GM21825 (cell line): Measurements from ENCODE around the gene POU2F2.

ENCODE experiments used
- ATAC-seq: cut with Tn5 transposase; IDR thresholded peaks from one replicate; pipeline ENCODE4 v1.9.1; 2021; ENCODE audit warnings: mild to moderate bottlenecking, moderate library complexity; ENCODE audit not compliant: unreplicated experiment

Gene POU2F2

DNA sequence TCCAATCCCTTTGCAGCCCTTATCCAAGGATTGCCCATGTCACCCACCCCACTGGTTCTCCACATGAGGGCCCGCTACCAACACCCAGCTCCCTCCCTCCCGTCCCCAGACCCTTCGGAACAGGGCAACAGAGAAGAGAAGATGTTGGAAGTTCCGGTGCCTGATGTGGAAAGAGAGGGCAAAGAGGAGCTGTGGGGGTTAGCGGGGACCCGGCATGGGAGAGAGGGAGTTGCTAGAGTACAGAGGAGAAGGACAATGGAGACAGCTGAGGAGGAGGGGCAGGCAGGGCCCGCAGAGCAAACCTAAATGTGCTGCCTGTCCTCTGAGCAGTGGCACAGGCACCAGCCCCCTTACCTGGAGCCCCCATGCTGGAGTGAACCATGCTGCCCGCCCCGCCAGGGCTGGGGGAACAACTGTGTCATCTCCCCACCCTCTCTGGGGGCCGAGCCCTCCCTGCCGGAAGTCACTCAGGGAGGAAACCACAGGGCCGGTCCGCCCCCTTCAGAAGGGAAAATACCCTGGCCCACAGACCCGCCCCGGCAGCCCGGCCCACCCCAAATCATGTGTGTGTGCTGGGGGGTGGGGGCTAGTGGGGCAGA is at the start of gene POU2F2:
Gene POU2F2, minus strand, starts transcription at position 417 of the 599 bp plus-strand sequence. Its CDS starts 35 bp downstream, at position 382.
- peak; percentile 41 for ATAC-seq

DNA sequence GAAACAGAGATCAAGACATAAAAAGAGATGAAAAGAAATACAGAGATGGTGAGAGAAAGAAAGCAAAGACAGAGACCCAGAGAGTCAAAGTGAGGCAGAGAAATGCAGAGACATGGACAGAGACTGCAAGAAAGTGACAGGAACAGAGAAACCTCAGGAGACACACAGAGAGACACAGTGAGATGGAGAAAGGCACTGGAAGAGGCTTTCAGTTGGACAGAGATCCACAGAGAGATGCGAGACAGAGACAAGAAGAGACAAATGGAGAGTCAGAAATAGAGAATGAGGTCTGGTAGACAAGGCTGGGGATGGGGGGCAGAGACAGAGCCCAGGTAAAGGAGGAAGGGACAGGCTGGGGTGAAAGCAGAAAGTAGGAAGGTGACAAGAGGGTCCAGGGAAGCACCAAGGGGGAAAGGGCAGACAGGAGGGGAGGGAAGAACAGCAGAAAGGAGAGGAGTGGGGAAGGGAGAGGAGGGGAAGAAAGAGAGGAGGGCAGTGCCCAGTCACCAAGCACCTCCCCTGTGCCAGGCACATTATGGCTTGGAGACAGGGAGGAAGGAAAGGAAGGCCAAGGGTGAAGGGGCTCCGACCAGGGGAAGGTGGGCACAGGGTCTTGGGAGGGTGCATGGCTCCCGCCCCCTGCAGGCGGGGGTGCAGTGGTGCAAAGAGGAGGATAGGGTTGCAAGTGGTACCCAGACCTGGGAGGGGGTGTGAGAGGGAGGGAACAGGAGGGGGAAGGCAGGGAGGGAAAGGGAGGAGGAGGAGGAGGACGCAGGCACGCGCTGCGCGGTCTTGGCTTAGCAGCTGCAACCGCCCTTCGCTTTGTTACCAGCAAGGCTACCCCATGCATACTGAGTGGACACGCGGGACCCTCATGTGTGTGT is 46.8 kb upstream of the POU2F2 start:
- no peak for ATAC-seq

DNA sequence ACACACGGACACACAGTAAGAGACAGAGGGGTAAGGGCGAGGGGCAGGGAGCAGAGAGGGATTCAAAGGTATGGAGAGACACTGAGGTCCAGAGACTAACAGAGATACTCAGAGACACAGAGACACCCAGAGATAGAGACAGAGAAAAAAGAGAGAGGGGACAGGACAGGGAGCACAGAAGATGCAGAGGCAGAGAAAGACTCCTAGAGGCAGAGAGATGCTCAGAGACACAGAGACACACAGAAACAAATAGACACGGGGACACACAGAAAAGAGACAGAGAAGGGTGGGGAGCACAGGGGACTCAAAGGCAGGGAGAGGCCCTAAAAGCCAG is 45.4 kb upstream of the POU2F2 start:
- no peak for ATAC-seq

DNA sequence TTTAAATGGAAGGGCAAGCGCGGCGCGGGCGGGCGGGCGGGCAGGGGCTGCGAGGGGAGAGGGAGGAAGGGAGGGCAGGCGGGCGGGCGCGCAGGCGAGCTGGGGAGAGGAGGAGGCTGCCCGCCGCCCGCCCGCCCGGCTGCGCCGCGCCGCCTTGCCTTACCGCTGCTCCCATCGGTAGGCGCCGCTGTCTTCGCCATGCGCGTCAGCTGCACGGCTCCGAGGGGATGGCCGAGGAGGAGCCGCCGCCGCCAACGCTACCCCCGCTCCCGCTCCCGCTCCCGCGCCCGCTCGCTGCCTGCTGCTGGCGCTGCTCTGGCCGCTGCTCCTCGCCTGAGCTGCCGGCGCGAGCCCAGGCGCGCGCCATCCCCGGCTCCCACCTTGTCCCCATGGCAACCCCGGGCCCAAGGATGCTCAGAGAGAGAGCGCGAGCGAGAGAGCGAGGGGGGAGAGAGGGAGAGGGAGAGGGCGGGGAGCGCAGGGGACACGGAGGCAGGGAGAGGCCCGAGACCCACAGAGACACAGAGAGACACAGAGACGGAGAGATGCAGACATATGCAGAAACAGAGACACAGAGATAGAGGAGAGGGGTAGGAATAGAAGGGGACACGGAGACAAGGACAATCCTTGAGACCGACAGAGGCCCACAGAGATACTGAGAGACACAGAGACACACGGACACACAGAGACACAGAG is 44.9 kb upstream of the POU2F2 start:
- peak; percentile 72 for ATAC-seq

DNA sequence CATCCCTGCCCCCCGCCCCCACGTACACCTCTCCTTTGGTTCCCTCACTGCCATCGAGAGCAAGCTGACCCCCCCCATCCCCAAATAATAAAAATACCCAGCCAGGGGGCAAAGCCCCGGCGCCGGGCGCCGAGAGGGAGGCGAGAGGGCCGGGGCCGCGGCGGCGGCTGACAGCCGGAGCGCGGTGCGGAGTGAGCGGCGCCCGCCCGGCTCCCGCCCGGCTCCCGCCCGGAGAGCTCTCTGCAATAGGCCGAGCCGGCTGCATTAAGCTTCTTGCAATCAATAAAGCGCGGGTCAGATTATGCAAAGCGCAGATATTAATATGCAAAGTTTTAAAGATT is 44.4 kb upstream of the POU2F2 start:
- no peak for ATAC-seq

DNA sequence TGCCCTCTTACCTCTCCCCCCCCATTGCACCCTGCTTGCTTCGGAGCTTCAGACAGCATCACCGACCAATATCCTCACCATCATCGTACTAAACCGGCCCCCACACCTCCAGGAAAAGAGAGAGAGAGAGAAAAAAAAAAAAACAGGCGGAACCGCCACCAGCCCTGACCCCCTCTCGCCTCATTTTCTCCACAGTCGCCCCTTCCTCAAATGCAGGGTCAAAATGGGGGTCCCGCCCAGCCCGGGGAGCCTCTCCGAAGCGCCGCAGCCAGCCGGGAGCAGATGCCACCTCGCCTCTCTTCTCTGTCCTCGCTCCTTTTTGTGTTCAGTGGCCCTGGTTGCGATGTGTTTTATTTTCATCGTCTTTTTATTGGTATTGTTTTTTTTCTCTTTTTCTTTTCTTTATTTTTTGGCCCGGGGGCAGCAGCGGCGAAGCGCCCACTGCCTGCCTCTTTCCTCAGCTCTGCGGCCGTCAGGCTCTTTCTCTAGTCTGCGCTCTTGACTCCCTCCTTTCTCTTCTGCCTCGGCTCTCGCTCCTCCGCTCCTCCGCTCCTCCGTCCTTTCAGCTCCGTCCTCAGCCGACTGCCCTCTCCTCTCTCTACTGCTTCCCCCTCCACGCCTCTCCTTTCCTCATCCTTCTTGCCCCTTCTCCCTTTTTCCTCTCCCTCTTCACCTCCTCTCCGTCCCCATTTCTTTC is 43.9 kb upstream of the POU2F2 start:
- no peak for ATAC-seq

DNA sequence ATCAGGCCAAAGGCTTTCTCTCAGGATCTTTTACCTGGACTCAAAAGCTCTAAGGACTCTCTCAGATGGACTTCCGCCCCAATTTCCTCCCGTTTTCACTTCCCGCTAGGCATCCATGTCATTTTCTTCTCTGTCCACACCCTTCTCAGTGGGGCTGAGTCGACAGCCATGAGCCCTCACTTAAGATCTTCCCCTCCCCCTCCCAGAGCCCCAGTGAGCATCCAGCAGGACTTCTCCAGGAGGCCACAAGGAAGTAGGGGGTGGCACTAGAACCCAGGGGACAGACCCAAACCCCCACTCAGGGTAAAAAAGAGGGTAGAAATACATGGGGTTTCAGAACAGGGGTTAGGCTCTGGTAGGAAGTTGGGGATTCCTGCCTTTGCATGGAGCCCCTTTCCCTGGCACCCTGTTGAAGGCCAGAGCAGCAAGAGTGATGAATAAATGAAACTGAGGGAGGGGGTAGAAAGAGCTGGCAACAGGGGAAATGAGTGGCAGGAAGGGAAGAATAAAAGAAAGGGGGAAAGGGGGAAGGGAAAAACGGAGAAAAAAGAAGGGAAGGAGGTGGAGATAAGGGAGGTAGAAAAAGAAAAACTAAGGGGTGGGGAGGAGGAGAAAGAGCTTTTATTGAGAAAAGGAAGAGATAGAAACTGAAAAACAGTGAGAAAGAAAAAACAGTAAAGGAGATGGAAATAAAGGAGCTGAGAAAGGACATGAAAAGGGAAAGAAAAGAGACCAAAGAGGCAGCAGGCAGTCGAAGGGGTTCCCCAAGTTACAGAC is 42.9 kb upstream of the POU2F2 start:
- no peak for ATAC-seq

DNA sequence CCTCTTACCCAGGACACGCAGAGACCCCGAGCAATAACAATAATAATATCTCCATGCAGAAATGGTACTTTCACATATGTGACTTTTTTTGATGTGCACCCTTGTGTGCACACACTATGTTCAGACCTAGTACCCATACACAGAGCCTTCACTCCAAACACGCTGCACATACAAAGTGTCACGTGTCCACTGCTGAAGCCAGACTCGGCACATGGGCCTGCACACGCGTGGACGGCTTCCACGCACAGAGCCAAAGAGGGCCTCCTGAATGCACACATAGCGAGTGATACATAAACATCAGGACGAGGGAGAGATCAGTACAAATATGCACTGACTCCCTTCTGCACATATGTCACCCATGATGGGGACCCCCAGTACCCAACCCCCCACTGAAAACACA is 41.9 kb upstream of the POU2F2 start:
- ATAC-seq: no peak

DNA sequence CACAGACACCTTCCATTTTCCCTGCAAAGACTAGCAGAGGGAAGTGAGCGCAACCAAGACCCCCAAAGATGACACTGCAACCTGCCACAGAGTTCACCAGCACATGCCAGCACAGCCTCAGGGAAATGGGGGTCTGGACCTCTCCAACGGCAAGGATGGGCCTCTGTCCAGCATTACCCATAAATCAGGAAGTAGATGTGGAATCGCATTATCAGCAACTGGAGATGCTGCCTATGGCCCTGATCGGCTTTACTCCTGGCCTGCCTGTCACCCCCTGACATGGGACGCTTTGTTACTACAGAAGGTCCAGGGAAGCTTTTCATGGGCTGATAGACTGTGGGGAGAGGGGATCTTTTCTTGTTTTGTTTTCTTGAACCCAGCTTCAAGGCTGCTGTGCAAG is 41.4 kb upstream of the POU2F2 start:
- ATAC-seq: no peak

DNA sequence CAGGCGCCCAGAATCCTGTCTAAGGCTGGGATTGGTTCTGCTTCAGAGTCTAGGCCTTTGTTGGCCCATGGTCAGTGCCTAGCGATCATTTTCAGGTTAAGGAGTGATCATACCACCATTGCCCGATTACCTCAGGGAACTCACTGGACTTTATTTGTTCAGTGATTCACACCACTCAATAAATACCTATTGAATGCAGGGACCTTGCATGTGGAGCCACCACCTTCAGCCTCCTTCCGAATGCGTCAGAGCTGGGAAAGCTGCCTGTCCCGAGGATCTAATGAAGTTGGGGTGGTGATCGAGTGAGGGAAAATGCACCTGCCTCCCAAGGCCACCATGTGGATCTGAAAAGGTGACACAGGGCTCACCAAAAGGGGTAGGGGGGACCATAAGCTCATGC is 40.0 kb upstream of the POU2F2 start:
- no peak for ATAC-seq

DNA sequence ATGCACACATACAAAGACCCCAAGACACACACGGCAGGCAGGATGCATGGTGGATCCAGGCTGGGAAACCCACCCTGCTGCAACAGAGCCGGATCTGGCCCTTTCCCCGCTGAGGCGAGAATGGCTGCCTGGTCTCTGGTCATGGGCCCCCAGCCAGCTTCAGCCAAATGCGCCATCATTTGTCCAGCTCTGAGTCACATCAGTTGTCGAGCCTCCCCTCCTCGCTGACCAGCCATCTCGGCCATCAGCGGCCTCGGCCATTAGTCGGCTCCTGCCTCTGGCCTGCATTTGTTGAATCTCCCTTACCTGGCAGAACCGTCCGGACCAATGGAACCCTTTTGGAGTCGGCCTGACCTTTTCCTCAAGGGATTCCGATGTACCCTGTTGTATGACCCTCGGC is 38.5 kb upstream of the POU2F2 start:
- ATAC-seq: no peak

DNA sequence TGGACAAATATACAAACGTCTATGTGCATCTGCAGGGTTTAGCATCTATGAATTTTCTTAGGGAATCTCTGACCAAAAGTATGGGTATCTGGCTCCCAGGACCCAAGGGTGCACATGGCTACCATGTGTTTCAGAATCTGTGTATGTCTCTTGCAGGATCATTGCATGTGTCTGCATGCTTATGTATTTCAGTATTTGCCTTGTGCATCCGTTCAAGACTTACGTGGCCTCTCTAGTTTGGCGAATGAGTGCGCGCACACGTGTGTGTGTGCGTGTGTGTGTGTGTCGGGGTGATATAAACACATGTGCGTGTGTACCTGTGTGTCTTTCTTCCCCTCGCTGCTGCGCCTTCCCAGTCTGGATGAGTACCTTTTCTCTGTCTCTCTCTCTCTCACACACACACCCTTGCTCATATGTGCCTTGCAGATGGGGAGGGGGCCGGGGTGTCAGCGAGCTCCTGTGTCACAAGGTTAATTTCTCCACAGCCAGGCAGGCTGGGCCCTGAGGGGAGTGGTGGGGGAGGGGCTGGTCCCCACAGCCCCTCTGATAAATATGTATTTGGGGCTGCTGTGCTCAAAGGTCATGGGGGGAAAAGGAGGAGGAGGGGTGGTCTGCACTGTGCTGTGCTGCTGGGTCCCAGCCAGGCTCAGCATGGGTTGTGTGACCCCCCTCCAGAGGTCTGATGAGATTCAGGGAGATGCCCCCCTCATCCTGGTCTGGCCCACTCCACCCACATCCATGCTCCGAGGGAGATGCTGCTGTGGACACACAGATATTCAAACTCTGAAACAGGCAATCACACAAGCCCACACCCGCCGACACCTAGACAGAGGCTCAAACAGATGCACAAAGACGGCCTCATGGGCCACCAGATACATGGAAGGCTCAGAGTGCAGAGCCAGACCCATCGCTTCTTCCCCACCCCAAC is 37.5 kb upstream of the POU2F2 start:
- ATAC-seq: no peak

DNA sequence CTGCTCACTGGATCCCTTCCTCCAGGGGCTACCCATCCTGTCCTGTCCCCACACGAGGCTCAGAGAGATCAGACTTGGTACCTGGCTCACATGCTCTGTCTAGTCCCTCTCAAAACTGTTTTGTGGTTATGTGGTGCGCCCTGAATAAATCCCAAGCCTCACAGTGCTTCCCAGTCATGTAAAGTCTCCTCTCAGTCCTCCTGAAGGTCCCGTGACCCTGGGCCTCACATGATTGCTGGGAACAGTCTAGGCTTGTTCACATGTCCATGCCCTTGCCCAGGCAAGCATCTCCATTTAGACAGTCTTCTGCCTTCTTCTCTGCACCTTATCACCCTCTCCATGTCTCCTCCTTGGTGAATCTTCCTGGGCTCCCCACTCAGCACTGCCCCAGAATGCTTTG is 36.0 kb upstream of the POU2F2 start:
- ATAC-seq: no peak

DNA sequence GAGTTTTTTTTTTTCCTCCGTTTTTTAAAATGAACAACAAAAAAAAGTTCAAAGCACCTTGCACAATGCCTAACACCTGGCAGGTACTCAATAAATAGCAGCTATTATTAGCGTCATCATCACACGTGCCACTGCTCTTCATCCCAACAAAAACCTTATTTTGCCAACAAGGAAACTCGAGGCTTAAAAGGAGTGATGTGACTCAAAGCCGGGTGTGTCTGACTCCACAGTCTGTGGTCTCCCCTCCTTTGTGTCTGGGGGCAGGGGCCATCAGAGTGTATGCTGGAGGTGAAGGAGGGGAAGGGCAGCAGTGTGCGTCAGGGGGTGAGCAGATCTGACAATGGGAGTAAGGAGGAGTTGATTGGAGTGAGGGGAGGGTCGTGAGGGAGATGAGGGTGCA is 34.1 kb upstream of the POU2F2 start:
- ATAC-seq: no peak

DNA sequence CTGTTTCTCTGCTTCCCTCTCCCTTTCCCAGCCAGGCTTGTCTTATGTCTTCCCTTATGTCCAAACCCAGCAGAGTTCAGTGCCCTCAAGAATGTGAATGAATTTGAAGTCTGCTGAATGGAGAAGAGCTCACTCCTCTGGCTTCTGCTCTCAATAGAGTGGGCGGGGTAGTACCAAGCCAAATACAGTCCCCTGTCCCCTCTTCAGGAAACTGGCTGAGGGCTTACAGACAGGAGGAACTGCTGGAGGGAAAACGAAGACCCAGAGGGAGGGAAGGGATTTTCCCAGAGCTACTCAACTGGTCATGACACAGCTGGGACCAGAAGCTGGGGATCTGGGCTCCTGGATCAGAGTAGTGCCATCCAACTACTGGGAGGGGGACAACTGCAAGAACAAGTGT is 32.9 kb upstream of the POU2F2 start:
- ATAC-seq: no peak

DNA sequence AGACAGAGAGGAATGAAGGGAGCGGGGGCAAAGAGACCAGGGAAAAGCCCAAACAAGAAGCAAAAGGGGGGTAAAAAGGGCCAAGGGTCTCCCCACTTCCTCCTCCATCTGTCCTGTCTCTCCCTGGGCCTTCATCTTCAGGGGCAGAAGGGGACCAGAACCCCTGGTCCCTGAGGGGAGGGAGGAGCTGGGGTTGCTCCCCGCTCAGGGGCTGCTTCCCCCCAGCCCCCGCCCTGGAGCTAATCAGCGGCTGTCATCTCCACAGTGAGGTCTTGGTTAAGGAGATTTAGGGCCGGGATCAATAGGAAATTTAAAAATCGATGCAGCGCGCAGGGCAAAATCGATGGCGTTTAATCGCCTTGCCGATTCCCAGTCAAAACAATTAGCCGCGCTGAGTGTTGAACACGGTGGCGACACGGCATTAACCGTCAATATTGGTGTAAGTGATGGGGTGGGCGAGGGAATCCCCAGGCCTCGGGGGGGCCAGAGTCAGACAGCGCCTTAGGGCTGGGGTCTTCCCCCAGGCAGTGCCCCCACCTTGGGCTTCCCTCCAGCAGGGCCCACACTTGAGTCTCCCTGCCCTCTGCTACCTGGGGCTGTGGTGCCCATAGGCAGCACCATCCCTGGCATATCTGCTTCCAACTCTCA is 29.5 kb upstream of the POU2F2 start:
- ATAC-seq: no peak

DNA sequence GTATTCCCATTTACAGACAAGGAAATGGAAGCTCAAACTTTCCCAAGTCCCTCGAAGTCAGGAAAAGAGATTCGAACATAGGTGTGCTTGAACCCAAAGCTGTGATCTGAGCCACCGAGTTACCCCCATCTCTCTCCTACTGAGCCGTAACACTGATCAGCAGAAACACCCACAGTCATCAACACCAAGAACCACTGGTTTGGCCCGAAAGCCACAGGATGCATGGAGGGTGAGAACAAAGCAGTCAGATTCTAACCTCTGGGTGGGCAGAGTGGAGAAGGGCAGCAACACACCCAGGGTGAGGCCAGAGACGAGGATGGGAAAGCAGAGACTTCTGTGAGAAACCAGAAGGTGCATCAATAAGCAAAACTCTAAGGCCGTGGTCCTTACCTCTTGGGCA is 27.7 kb upstream of the POU2F2 start:
- ATAC-seq: no peak

DNA sequence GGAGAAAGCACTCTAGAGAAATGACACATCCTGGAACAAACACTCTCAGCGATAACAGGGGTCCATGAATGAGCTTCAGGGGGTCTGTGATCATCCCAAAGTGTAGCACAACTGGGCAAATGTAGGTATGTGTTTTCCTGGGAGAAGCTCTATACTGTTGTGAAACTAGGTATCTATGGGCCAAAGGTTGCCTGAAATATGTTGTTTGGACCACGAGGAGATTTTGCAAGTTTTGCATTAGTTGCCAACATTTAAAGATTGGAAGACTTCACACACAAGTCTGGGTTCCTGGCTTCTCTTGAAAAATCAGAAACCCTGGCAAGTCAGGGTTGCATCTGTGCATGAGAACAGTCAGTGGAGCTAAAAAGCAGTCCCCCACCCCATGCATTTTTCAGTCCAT is 26.7 kb upstream of the POU2F2 start:
- no peak for ATAC-seq

DNA sequence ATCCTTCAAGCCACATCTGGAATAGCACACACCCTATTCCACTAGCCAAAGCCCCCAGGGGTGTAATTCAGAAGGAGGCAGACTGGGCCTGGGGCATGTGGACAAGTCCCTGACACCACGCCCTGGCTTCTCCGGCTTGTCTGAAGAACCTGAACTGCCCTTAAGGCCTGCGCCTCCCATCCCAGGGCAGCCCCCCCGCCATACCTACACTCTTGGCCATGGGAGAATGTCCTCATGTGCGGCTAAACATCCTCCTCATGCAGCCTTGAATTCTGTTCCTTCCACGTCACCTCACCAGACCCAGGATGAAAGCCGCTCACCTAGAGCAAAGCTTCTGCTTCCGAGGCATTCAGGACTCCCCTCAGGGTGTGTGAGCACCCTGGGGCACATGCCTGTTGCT is 24.3 kb upstream of the POU2F2 start:
- no peak for ATAC-seq
